Glutamatergic neuron (in vitro differentiated cells): ENCODE results near the gene RPS27. TPM values are rescaled to one million over a fixed set of nuclear protein-coding genes. Genes with fewer than 3 reads are reported as not detected.
"Not testable (repeated sequence)": the region's sequence is repeated elsewhere in the genome, so short reads cannot be mapped to it uniquely, and the experiment has no call there.

ENCODE experiments used
- DNase-seq: peaks from one replicate; pipeline ENCODE4 v3.0.0; 2022
- H3K27ac Mint-ChIP-seq: one replicate; pipeline ENCODE4 v1.8.0; 2020; ENCODE audit warnings: mild to moderate bottlenecking, mixed read lengths, inconsistent platforms; ENCODE audit not compliant: unreplicated experiment
- H3K27me3 Mint-ChIP-seq: one replicate; pipeline ENCODE4 v1.8.0; 2020; ENCODE audit warnings: mild to moderate bottlenecking, moderate library complexity, mixed read lengths, inconsistent platforms; ENCODE audit not compliant: unreplicated experiment
- H3K36me3 Mint-ChIP-seq: one replicate; pipeline ENCODE4 v1.8.0; 2020; ENCODE audit warnings: mild to moderate bottlenecking, mixed read lengths, inconsistent platforms; ENCODE audit not compliant: unreplicated experiment
- H3K4me1 Mint-ChIP-seq: one replicate; pipeline ENCODE4 v1.8.0; 2020; ENCODE audit warnings: mild to moderate bottlenecking, low read depth, mixed read lengths, inconsistent platforms; ENCODE audit not compliant: unreplicated experiment
- H3K4me3 Mint-ChIP-seq: one replicate; pipeline ENCODE4 v1.8.0; 2020; ENCODE audit warnings: mild to moderate bottlenecking, mixed read lengths, inconsistent platforms; ENCODE audit not compliant: unreplicated experiment
- H3K9me3 Mint-ChIP-seq: one replicate; pipeline ENCODE4 v1.8.0; 2020; ENCODE audit warnings: mild to moderate bottlenecking, moderate library complexity, mixed read lengths, inconsistent platforms; ENCODE audit not compliant: unreplicated experiment
- total RNA-seq: library from RNA; stranded (reverse); fragmentation: NEBNext Ultra II Directional; extraction: Animal tissue kit (Norgen Biotek cat#: 25700); gene quantifications from one replicate; pipeline ENCODE4 v1.2.1, GENCODE V29; 2021; ENCODE audit not compliant: unreplicated experiment
- TF ChIP-seq, protein P1 (sequence below): fragments of 200-600 bp; sonication (generic); IDR thresholded peaks from one replicate; pipeline ENCODE4 v1.5.0; 2021; ENCODE audit not compliant: partially characterized antibody, unreplicated experiment

Gene RPS27
- total RNA-seq, 1 donor from 2014 or later = 881 TPM

GRCh38 chr1:153995640-153996039 is 5.1 kb downstream of the RPS27 start:
- peaks cover 1% of the 10 kb centered on the region for H3K9me3 Mint-ChIP-seq
- no peak for DNase-seq
- no peak overlapping the region for H3K4me3 Mint-ChIP-seq
- peaks cover under 1% of the 10 kb centered on the region for H3K27me3 Mint-ChIP-seq
- TF ChIP-seq, protein P1, sequence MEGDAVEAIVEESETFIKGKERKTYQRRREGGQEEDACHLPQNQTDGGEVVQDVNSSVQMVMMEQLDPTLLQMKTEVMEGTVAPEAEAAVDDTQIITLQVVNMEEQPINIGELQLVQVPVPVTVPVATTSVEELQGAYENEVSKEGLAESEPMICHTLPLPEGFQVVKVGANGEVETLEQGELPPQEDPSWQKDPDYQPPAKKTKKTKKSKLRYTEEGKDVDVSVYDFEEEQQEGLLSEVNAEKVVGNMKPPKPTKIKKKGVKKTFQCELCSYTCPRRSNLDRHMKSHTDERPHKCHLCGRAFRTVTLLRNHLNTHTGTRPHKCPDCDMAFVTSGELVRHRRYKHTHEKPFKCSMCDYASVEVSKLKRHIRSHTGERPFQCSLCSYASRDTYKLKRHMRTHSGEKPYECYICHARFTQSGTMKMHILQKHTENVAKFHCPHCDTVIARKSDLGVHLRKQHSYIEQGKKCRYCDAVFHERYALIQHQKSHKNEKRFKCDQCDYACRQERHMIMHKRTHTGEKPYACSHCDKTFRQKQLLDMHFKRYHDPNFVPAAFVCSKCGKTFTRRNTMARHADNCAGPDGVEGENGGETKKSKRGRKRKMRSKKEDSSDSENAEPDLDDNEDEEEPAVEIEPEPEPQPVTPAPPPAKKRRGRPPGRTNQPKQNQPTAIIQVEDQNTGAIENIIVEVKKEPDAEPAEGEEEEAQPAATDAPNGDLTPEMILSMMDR = no peak
- peaks cover 6% of the 10 kb centered on the region for H3K4me1 Mint-ChIP-seq
- no peaks in the 10 kb centered on the region for H3K36me3 Mint-ChIP-seq
- H3K27ac Mint-ChIP-seq = no peak overlapping the region

DNA sequence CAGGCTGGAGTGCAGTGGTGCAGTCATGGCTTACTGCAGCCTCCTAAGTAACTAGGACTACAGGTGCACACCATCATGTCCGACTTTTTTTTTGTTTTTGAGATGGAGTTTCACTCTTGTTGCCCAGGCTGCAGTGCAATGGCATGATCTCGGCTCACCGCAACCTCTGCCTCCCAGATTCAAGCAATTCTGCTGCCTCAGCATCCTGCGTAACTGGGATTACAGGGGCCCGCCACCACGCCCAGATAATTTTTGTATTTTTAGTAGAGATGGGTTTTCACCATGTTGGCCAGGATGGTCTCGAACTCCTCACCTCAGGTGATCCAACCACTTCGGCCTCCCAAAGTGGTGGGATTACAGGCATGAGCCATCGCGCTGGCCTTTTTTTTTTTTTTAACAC is 6.3 kb downstream of the RPS27 start:
- not testable (repeated sequence) for H3K27ac Mint-ChIP-seq

GRCh38 chr1:154000420-154000819 is 9.9 kb downstream of the RPS27 start:
- no peak for DNase-seq
- TF ChIP-seq, protein P1 = no peak
- H3K4me1 Mint-ChIP-seq = no peaks in the 10 kb centered on the region
- no peaks in the 10 kb centered on the region for H3K27me3 Mint-ChIP-seq
- no peak overlapping the region for H3K4me3 Mint-ChIP-seq
- no peak overlapping the region for H3K27ac Mint-ChIP-seq
- no peaks in the 10 kb centered on the region for H3K9me3 Mint-ChIP-seq
- no peaks in the 10 kb centered on the region for H3K36me3 Mint-ChIP-seq

More for the DNA sequence above, 6.3 kb downstream of the RPS27 start:
- H3K36me3 Mint-ChIP-seq, H3K9me3 Mint-ChIP-seq, H3K4me3 Mint-ChIP-seq, H3K27me3 Mint-ChIP-seq, DNase-seq, H3K4me1 Mint-ChIP-seq: not testable (repeated sequence)

DNA sequence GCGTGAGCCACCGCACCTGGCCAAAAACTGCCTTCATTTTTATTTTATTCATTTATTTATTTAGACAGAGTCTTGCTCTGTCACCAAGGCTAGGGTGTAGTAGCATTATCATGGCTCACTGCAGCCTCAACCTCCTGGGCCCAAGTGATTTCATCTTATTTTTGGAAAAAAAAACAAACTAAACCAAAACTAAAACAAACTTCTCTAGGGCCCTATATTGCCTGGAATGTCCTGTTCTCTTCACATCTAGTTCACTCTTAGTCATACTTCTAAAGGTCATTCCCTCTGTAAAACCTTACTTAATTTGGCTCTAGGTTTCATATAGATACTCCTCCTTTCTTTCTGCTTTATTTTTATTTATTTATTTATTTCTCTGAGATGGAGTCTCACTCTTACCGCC is 15.6 kb downstream of the RPS27 start:
- Mint-ChIP-seq H3K27me3 (no peaks in the 10 kb centered on the region), H3K4me1 (no peaks in the 10 kb centered on the region), H3K36me3 (no peaks in the 10 kb centered on the region), H3K9me3 (peaks cover 2% of the 10 kb centered on the region), H3K27ac (no peak overlapping the region), H3K4me3 (no peak overlapping the region)
- no peak for DNase-seq
- TF ChIP-seq, protein P1 = no peak

GRCh38 chr1:154012129-154012528 is 21.6 kb downstream of the RPS27 start:
- Mint-ChIP-seq H3K4me3 (no peak overlapping the region), H3K27ac (no peak overlapping the region), H3K27me3 (no peaks in the 10 kb centered on the region), H3K9me3 (peaks cover 2% of the 10 kb centered on the region), H3K36me3 (no peaks in the 10 kb centered on the region), H3K4me1 (no peaks in the 10 kb centered on the region)
- no peak for DNase-seq
- TF ChIP-seq, protein P1 = no peak

DNA sequence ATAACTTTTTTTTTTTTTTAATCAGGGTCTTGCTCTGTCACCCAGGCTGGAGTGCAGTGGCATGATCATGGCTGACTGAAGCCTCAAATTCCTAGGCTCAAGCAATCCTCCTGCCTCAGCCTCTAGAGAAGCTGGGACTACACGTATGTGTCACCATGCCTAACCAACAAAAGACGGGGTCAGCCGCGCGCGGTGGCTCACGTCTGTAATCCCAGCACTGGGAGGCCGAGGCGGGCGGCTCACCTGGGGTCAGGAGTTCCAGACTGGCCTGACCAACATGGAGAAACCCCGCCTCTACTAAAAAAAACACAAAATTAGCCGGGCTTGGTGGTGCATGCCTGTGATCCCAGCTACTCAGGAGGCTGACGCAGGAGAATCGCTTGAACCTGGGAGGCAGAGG is 22.0 kb downstream of the RPS27 start:
- not testable (repeated sequence) for H3K4me1 Mint-ChIP-seq, H3K27ac Mint-ChIP-seq, H3K27me3 Mint-ChIP-seq, H3K36me3 Mint-ChIP-seq, H3K4me3 Mint-ChIP-seq, DNase-seq, H3K9me3 Mint-ChIP-seq
